DND-41 (cell line): ENCODE measurements around the gene GIMD1.

Source experiments
- ATAC-seq: fragments of 200-7000 bp; cut with Tn5 transposase; 3 replicates; pipeline ENCODE4 v1.9.1; 2021; ENCODE audit warnings: low read depth; ENCODE audit not compliant: insufficient read depth
- DNase-seq: peaks from one replicate; pipeline ENCODE4 v3.0.0-alpha.2; 2020
- H2AFZ ChIP-seq: 2 replicates; pipeline ENCODE4 v1.6.0; 2012; ENCODE audit warnings: low read depth, low read length
- H3K27ac ChIP-seq: 2 replicates; pipeline ENCODE4 v1.5.1; 2012; ENCODE audit warnings: low read length, inconsistent platforms
- H3K27me3 ChIP-seq: fragments of 200-600 bp; sonication (generic); 2 replicates; pipeline ENCODE4 v1.6.0; 2012; ENCODE audit warnings: low read length, mild to moderate bottlenecking, inconsistent platforms; ENCODE audit not compliant: insufficient read depth, poor library complexity
- H3K36me3 ChIP-seq: 2 replicates; pipeline ENCODE4 v1.5.1; 2012; ENCODE audit warnings: low read length, inconsistent platforms; ENCODE audit not compliant: insufficient read depth
- H3K4me1 ChIP-seq: 2 replicates; pipeline ENCODE4 v1.5.1; 2012; ENCODE audit warnings: mild to moderate bottlenecking, low read length; ENCODE audit not compliant: insufficient read depth
- H3K4me2 ChIP-seq: 2 replicates; pipeline ENCODE4 v1.6.0; 2012; ENCODE audit warnings: mild to moderate bottlenecking, moderate library complexity, low read length, inconsistent platforms; ENCODE audit not compliant: insufficient read depth
- H3K4me3 ChIP-seq, 2 experiments: fragments of 200-600 bp in 1 of 2; shearing (Covaris generic) in 1 of 2; 2 replicates each; pipeline ENCODE4 v1.5.1; 2012 to 2016; ENCODE audit warnings: inconsistent platforms in 2 of 2, low read length in 2 of 2, mild to moderate bottlenecking in 2 of 2, low read depth in 1 of 2, moderate library complexity in 1 of 2
- H3K79me2 ChIP-seq: 2 replicates; pipeline ENCODE4 v1.6.0; 2012; ENCODE audit warnings: low read length, inconsistent platforms; ENCODE audit not compliant: insufficient read depth
- H3K9ac ChIP-seq: 2 replicates; pipeline ENCODE4 v1.6.0; 2012; ENCODE audit warnings: low read depth, mild to moderate bottlenecking, inconsistent platforms, low read length, moderate library complexity
- H3K9me3 ChIP-seq: 2 replicates; pipeline ENCODE4 v1.5.1; 2012; ENCODE audit warnings: low read length, moderate library complexity, mild to moderate bottlenecking, inconsistent platforms; ENCODE audit not compliant: insufficient read depth, severe bottlenecking
- H4K20me1 ChIP-seq: 2 replicates; pipeline ENCODE4 v1.6.0; 2012; ENCODE audit warnings: low read length; ENCODE audit not compliant: insufficient read depth
- CTCF ChIP-seq: IDR thresholded peaks from 2 replicates; pipeline ENCODE4 v1.5.1; 2012; ENCODE audit warnings: borderline replicate concordance, low read length, moderate library complexity, mild to moderate bottlenecking; ENCODE audit not compliant: poor library complexity, severe bottlenecking; ENCODE audit errors: extremely low read depth
- EZH2 ChIP-seq: IDR thresholded peaks from 3 replicates; pipeline ENCODE4 v1.6.1; 2012; ENCODE audit warnings: borderline replicate concordance, low read depth, mild to moderate bottlenecking, moderate library complexity, low read length, inconsistent platforms; ENCODE audit not compliant: severe bottlenecking

GIMD1 gene

GRCh38 chr4:106362086-106362825 lies 6.3 kb downstream of the GIMD1 start:
- ATAC-seq (no peak), DNase-seq (no peak)
- H3K9me3 ChIP-seq = no peaks in the 10 kb centered on the region
- no peak overlapping the region for H2AFZ ChIP-seq
- no peaks in the 10 kb centered on the region for H3K36me3 ChIP-seq
- H4K20me1 ChIP-seq = no peaks in the 10 kb centered on the region
- H3K4me2 ChIP-seq = no peak overlapping the region
- peaks cover 6% of the 10 kb centered on the region for H3K27me3 ChIP-seq
- TF ChIP-seq EZH2 (no peak), CTCF (no peak)
- no peak overlapping the region for H3K27ac ChIP-seq
- H3K4me1 ChIP-seq = no peaks in the 10 kb centered on the region
- H3K4me3 ChIP-seq = no peak overlapping the region
- no peak overlapping the region for H3K9ac ChIP-seq
- no peaks in the 10 kb centered on the region for H3K79me2 ChIP-seq

GRCh38 chr4:106358899-106359298 lies 9.7 kb downstream of the GIMD1 start:
- no peak for DNase-seq
- no peak for ATAC-seq
- no peak for TF ChIP-seq CTCF
- TF ChIP-seq EZH2 = no peak

GRCh38 chr4:106355193-106355592 lies 13.4 kb downstream of the GIMD1 start:
- TF ChIP-seq EZH2 = no peak
- no peak for TF ChIP-seq CTCF
- Histone ChIP-seq H3K9ac (no peak overlapping the region), H3K9me3 (no peaks in the 10 kb centered on the region), H2AFZ (no peak overlapping the region), H3K4me1 (no peaks in the 10 kb centered on the region), H3K27ac (no peak overlapping the region), H4K20me1 (no peaks in the 10 kb centered on the region), H3K36me3 (peaks cover 7% of the 10 kb centered on the region; the same call in 1 of the 2 replicates), H3K4me2 (no peak overlapping the region), H3K4me3 (no peak overlapping the region), H3K27me3 (no peaks in the 10 kb centered on the region), H3K79me2 (no peaks in the 10 kb centered on the region)
- ATAC-seq (no peak), DNase-seq (no peak)

More at GRCh38 chr4:106358899-106359298, 9.7 kb downstream of the GIMD1 start:
- Histone ChIP-seq H3K4me1 (no peaks in the 10 kb centered on the region), H4K20me1 (no peaks in the 10 kb centered on the region), H3K27ac (no peak overlapping the region), H3K36me3 (no peaks in the 10 kb centered on the region), H3K9ac (no peak overlapping the region), H3K9me3 (no peaks in the 10 kb centered on the region), H3K4me3 (no peak overlapping the region), H3K79me2 (no peaks in the 10 kb centered on the region), H3K27me3 (no peaks in the 10 kb centered on the region), H2AFZ (no peak overlapping the region), H3K4me2 (no peak overlapping the region)
